T-cell (primary cell): ENCODE results near the gene ASF1B. TPM values are rescaled to one million over a fixed set of nuclear protein-coding genes. Genes with fewer than 3 reads are reported as not detected.

ENCODE experiments used
- ATAC-seq, 4 experiments: fragments of 200-7000 bp in 3 of 4; fragments of 150-1000 bp in 1 of 4; cut with Tn5 transposase; replicated peaks in 1 of 4; 1 replicate in 3 of 4; 2 replicates in 1 of 4; pipeline ENCODE4 v1.10.0; 2021; ENCODE audit warnings: moderate library complexity in 3 of 4, mild to moderate bottlenecking in 2 of 4, moderate number of reproducible peaks in 1 of 4
- CTCF ChIA-PET, 2 donors: fragments of 300-600 bp; sonication (Branson Sonifier 250); formaldehyde crosslinking; loops; one replicate each; lab custom pipeline; 2022; ENCODE audit warnings: antibody characterized with exemption in 2 of 2; lab: Charles Lee
- POLR2A ChIA-PET, 2 donors: fragments of 300-600 bp; sonication (Branson Sonifier 250); formaldehyde crosslinking; loops; one replicate each; lab custom pipeline; 2022; ENCODE audit warnings: antibody characterized with exemption in 2 of 2; lab: Charles Lee
- DNase-seq, 35 experiments: peaks; one replicate each; pipeline versions ENCODE4 v3.0.0 to v3.0.0-alpha.2; 2013 to 2023
- H3K27ac ChIP-seq: one replicate; pipeline ENCODE4 v1.5.1; 2013; ENCODE audit warnings: low read length
- H3K27me3 ChIP-seq, 2 experiments: replicated peaks in 1 of 2; 1 replicate in 1 of 2; 2 replicates in 1 of 2; pipeline versions ENCODE4 v1.6.1 to v1.7.0; 2013; ENCODE audit warnings: low read length in 1 of 2, mixed read lengths in 1 of 2; ENCODE audit not compliant: control insufficient read depth in 2 of 2, insufficient read depth in 2 of 2; ENCODE audit errors: extremely low read depth in 1 of 2
- H3K36me3 ChIP-seq, 2 donors: 1 replicate in 1 of 2; 2 replicates in 1 of 2; pipeline versions ENCODE4 v1.6.1 to v1.7.0; 2013; ENCODE audit warnings: low read length in 1 of 2; ENCODE audit not compliant: control insufficient read depth in 2 of 2, insufficient read depth in 1 of 2; ENCODE audit errors: extremely low read depth in 1 of 2
- H3K4me1 ChIP-seq, 2 experiments: 1 replicate in 1 of 2; 2 replicates in 1 of 2; pipeline versions ENCODE4 v1.6.1 to v1.7.0; 2013; ENCODE audit warnings: low read length in 2 of 2, mixed read lengths in 1 of 2; ENCODE audit not compliant: insufficient read depth in 2 of 2, control insufficient read depth in 1 of 2; ENCODE audit errors: extremely low read depth in 1 of 2
- H3K4me3 ChIP-seq, 2 donors: 1 replicate in 1 of 2; 2 replicates in 1 of 2; pipeline versions ENCODE4 v1.5.1 to v1.7.0; 2013; ENCODE audit warnings: mild to moderate bottlenecking in 2 of 2, low read length in 1 of 2, moderate library complexity in 1 of 2; ENCODE audit not compliant: control insufficient read depth in 1 of 2; ENCODE audit errors: extremely low read depth in 1 of 2
- H3K9me3 ChIP-seq: 2 replicates; pipeline ENCODE4 v1.7.0; 2013
- H3K27ac Mint-ChIP-seq, 2 donors: one replicate each; pipeline ENCODE4 v1.8.0; 2020 to 2021; ENCODE audit warnings: mild to moderate bottlenecking in 2 of 2, mixed read lengths in 2 of 2
- H3K27me3 Mint-ChIP-seq, 2 donors: one replicate each; pipeline ENCODE4 v1.8.0; 2021 to 2022; ENCODE audit warnings: mixed read lengths in 2 of 2
- H3K36me3 Mint-ChIP-seq: one replicate; pipeline ENCODE4 v1.8.0; 2021; ENCODE audit warnings: mixed read lengths
- H3K4me1 Mint-ChIP-seq, 3 donors: one replicate each; pipeline ENCODE4 v1.8.0; 2020 to 2022; ENCODE audit warnings: mixed read lengths in 3 of 3, mild to moderate bottlenecking in 1 of 3
- H3K4me3 Mint-ChIP-seq, 3 donors: one replicate each; pipeline ENCODE4 v1.8.0; 2020 to 2022; ENCODE audit warnings: mild to moderate bottlenecking in 3 of 3, mixed read lengths in 3 of 3, moderate library complexity in 3 of 3
- H3K9me3 Mint-ChIP-seq, 3 donors: one replicate each; pipeline ENCODE4 v1.8.0; 2020 to 2022; ENCODE audit warnings: mixed read lengths in 3 of 3
- WGBS: methylation state at CpG from one replicate; pipeline ENCODE4 v1.1.5; 2013; ENCODE audit warnings: missing lambda C conversion rate; ENCODE audit not compliant: insufficient coverage; 5-methylcytosine and 5-hydroxymethylcytosine counted together
- total RNA-seq, 35 experiments: library from RNA in 6 of 35; stranded (reverse) in 6 of 35; fragments of 120-200 nt in 1 of 35; gene quantifications; one replicate each; pipeline versions ENCODE4 v1.2.1 to v1.2.4 and lab custom pipeline; 2013 to 2026

The ASF1B gene
- total RNA-seq, 5 donors from 2014 or later (not counting 1 experiment from before 2014, with no cell fraction given) = 2.6 to 4.4 (median 3.3) TPM

DNA sequence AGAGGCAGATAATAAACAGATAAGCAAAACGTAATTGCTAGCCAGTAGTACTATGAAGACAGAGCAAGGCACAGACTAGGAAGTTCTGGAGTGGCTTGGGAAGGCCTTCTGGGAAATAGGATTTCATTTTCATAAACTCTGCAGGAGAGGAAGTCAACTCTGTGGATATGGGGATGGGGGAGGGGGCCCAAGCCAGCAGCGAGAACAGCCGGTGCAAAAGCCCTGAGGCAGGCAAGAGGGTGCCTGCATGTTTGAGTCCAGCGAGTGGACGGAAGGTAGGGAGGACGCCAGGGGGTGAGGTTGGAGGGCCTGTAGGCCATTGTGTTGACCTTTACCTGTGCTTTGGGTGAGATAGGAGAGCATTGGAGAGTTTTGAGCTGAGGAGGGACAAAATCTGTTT is 9.0 kb upstream of the ASF1B start:
- WGBS = 85% methylated on average over 3 of the region's 6 CpGs
- Mint-ChIP-seq H3K27me3 (no peaks in the 10 kb centered on the region), H3K4me3 (no peak overlapping the region), H3K9me3 (no peaks in the 10 kb centered on the region), H3K36me3 (no peaks in the 10 kb centered on the region), H3K27ac (peak overlapping the region; percentile 36 to 72), H3K4me1 (peaks cover 48 to 58% (median 52%) of the 10 kb centered on the region in 3 donors)
- no peak for DNase-seq
- H3K27me3 ChIP-seq = no peaks in the 10 kb centered on the region
- no peak overlapping the region for H3K27ac ChIP-seq
- H3K36me3 ChIP-seq = no peaks in the 10 kb centered on the region
- H3K4me1 ChIP-seq = peaks cover 27 to 32% of the 10 kb centered on the region in 2 experiments
- H3K4me3 ChIP-seq = no peak overlapping the region
- ChIA-PET CTCF (interaction anchor here in 1 of 2 donors (1.4 to 4.3 kb wide), 2 partner anchors 9 to 23 kb away, joined by 6 to 21 read pairs; partner anchors contain the start of gene ASF1B), POLR2A (interaction anchor here in 1 of 2 donors (0.5 kb wide), 1 partner anchor 14 kb away, joined by 5 read pairs; no protein-coding TSS in a partner anchor)
- H3K9me3 ChIP-seq = no peaks in the 10 kb centered on the region
- ATAC-seq = no peak

DNA sequence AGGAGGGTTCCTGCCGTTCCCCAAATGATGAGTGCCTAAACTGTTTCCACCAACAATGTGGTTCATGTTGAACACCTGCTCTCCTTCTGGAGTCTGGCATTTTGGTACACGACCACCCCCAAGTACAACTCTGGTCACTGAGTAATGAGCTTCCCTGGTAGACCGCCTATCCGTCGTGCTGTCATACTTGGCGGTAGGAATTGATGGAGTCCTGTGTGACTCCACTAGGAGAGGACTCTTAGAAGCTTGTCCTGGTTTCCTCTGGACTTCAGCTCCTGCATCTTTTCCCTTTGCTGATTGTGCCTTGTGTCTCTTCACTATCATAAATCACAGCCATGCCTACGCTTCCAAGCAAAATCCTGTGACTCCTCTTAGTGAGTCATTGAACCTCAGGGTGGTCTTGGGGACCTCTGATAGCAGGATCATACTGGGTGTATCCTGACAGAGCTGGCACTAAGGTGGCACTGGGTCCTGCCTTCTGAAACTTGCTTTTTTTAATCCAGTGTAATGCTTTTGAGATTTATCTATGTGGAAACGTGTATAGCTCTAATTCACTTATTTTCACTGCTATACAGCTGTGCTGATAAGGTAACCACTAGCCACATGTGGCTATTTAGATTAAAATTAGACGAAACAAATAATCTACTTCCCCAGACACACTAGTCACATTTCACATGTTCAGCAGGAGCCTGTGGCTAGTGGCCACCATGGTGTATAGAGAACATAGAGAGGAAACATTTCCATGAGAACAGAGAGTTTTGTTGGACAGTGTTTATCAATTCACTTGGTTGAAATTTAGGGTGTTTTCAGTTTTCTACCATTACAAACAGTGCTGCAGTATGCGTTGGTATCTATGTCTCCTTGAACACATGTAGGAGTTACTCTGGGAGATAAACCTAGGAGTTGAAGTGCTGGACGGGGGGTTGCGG is 6.1 kb upstream of the ASF1B start:
- Mint-ChIP-seq H3K27me3 (no peaks in the 10 kb centered on the region), H3K9me3 (no peaks in the 10 kb centered on the region), H3K4me3 (no peak overlapping the region), H3K36me3 (peaks cover 4% of the 10 kb centered on the region), H3K4me1 (peaks cover 38 to 44% (median 41%) of the 10 kb centered on the region in 3 donors), H3K27ac (peak overlapping the region in 1 of 2 donors; percentile 69)
- Histone ChIP-seq H3K27ac (no peak overlapping the region), H3K27me3 (no peaks in the 10 kb centered on the region), H3K9me3 (no peaks in the 10 kb centered on the region), H3K36me3 (peaks cover 0 to 6% of the 10 kb centered on the region in 2 donors), H3K4me3 (no peak overlapping the region), H3K4me1 (peaks cover 10 to 22% of the 10 kb centered on the region in 2 experiments)
- POLR2A ChIA-PET = interaction anchor here in 1 of 2 donors (0.5 kb wide), 1 partner anchor 544 kb away, joined by 3 read pairs; no protein-coding TSS in a partner anchor
- CTCF ChIA-PET = interaction anchor here in 1 of 2 donors (0.6 kb wide), 1 partner anchor 221 kb away, joined by 7 read pairs; no protein-coding TSS in a partner anchor
- 97% methylated on average over 6 of the region's 12 CpGs for WGBS
- no peak for DNase-seq
- ATAC-seq = no peak

DNA sequence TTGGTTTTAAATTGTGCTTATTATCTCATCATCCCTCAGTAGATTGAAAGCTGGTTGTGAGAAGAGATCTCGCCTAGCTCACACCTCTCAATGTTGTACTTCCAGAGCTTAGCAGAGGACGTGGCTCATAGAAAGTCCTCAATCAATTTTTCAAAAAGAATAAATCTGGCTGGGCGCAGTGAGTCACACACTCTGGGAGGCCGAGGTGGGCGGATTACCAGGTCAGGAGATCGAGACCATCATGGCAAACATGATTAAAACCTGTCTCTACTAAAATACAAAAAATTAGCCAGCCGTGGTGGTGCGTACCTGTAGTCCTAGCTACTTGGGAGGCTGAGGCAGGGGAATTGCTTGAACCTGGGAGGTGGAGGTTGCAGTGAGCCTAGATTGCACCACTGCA is 4.7 kb upstream of the ASF1B start:
- peaks cover 4% of the 10 kb centered on the region for H3K36me3 Mint-ChIP-seq
- Histone ChIP-seq H3K4me3 (no peak overlapping the region), H3K4me1 (peaks cover 10 to 28% of the 10 kb centered on the region in 2 experiments), H3K27ac (no peak overlapping the region), H3K27me3 (no peaks in the 10 kb centered on the region), H3K9me3 (no peaks in the 10 kb centered on the region), H3K36me3 (peaks cover 0 to 6% of the 10 kb centered on the region in 2 donors)
- ATAC-seq = no peak
- 80% methylated on average over 1 of the region's 8 CpGs for WGBS
- no peaks in the 10 kb centered on the region for H3K9me3 Mint-ChIP-seq
- H3K4me3 Mint-ChIP-seq = no peak overlapping the region
- H3K27ac Mint-ChIP-seq = peak overlapping the region in 1 of 2 donors; percentile 69
- POLR2A ChIA-PET = interaction anchor here in 1 of 2 donors (0.9 kb wide), 1 partner anchor 207 kb away, joined by 3 read pairs; no protein-coding TSS in a partner anchor
- DNase-seq = no peak
- CTCF ChIA-PET = interaction anchor here in 1 of 2 donors (0.7 to 1.4 kb wide), 3 partner anchors 23 to 207 kb away, joined by 3 read pairs; no protein-coding TSS in a partner anchor
- H3K4me1 Mint-ChIP-seq = peaks cover 30 to 45% (median 42%) of the 10 kb centered on the region in 3 donors
- H3K27me3 Mint-ChIP-seq = no peaks in the 10 kb centered on the region

DNA sequence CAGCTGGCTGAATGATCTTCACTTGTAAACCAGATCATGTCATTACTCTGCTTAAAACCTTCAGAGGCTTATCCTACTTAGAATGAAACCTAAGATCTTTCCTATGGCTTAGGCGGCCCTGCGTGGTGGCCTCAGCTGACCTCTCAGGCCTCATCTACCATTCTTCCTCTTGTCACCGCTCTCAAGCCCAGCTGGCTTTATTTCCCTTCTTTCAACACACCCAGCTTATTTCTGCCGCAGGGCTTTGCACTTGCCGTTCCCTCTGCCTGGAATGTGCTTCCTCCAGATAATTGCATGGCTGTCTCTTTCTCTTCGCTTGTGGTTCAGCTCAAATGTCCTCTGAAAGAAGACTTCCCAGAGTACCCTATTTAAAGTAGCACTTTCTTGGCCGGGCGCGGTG is 3.6 kb upstream of the ASF1B start:
- Histone ChIP-seq H3K4me1 (peaks cover 10 to 38% of the 10 kb centered on the region in 2 experiments), H3K27ac (no peak overlapping the region), H3K36me3 (peaks cover 0 to 6% of the 10 kb centered on the region in 2 donors), H3K4me3 (no peak overlapping the region), H3K9me3 (no peaks in the 10 kb centered on the region), H3K27me3 (no peaks in the 10 kb centered on the region)
- POLR2A ChIA-PET = interaction anchor here in 1 of 2 donors (0.5 kb wide), 1 partner anchor 217 kb away, joined by 5 read pairs; no protein-coding TSS in a partner anchor
- Mint-ChIP-seq H3K4me1 (peaks cover 34 to 44% (median 43%) of the 10 kb centered on the region in 3 donors), H3K9me3 (no peaks in the 10 kb centered on the region), H3K36me3 (peaks cover 4% of the 10 kb centered on the region), H3K27ac (no peak overlapping the region), H3K4me3 (peak overlapping the region in 1 of 3 donors; percentile 9), H3K27me3 (no peaks in the 10 kb centered on the region)
- CTCF ChIA-PET = interaction anchor here (0.5 to 1.4 kb wide), 6 partner anchors 14 to 365 kb away, joined by 3 to 6 read pairs (median 4); no protein-coding TSS in a partner anchor
- 97% methylated on average over 4 of the region's 9 CpGs for WGBS
- no peak for ATAC-seq
- no peak for DNase-seq

DNA sequence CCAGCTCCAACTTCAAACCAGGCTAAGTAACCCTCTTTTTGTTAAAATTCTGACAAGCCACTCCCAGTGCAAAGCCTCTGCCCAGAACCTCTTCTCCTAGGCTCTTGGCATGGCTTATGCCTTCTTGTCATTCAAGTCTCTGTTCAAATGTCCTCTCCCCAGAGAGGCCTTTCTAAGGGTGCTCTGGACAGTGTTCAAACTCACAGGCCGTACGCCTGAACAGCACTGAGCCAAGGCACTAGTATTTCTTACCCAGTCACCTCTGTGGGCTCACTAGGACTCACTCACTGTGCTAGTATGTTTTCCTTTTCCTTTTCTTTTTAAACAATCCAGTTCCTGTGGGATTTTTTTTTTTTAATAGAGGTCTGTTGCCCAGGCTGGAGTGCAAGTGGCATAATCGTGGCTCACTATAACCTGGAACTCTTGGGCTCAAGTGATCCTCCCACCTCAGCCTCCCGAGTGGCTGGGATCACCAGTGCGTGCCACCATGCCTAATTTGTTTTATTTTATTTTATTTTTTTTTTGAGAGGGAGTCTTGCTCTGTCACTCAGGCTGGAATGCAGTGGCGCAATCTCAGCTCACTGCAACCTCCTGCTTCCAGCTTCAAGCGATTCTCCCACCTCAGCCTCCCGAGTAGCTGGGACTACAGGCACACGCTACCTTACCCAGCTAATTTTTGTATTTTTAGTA is 2.3 kb upstream of the ASF1B start:
- Mint-ChIP-seq H3K4me3 (peak overlapping the region; percentile 50 to 68 (median 64)), H3K9me3 (no peaks in the 10 kb centered on the region), H3K4me1 (peaks cover 34 to 45% (median 43%) of the 10 kb centered on the region in 3 donors), H3K27me3 (no peaks in the 10 kb centered on the region), H3K27ac (peak overlapping the region; percentile 71 to 80), H3K36me3 (peaks cover 4% of the 10 kb centered on the region)
- no peak for ATAC-seq
- Histone ChIP-seq H3K36me3 (peaks cover 0 to 6% of the 10 kb centered on the region in 2 donors), H3K9me3 (no peaks in the 10 kb centered on the region), H3K4me1 (peaks cover 10 to 38% of the 10 kb centered on the region in 2 experiments), H3K27me3 (no peaks in the 10 kb centered on the region), H3K27ac (peak overlapping the region; percentile 7), H3K4me3 (no peak overlapping the region)
- ChIA-PET POLR2A (no interaction called here), CTCF (interaction anchor here in 1 of 2 donors (0.6 to 1.3 kb wide), 3 partner anchors 11 to 106 kb away, joined by 3 to 4 read pairs (median 3); no protein-coding TSS in a partner anchor)
- 83% methylated on average over 1 of the region's 9 CpGs for WGBS
- no peak for DNase-seq
